Measurements from ENCODE around the gene KRTAP16-1.

DNA sequence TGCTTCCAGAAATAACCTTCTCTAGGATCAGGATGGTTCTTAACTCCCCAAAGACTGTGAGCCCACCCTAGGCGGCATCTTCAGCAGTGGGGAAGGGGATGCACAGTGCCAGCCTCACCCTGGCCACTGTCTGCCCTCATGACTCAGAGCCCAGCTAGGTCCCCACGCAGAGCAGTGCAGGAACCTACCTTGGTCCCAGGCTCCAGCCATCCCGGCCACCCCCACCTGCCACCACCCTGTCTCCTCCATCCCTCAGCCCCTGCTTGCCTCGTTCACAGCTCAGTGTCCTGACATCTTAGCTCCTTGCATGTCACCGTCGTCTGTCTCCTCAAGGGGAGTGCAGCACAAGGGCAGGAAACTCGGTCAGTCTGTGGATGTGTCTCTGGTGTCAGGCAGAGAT is 22.5 kb upstream of the KRTAP16-1 start:
- TF ChIP-seq, protein P1, sequence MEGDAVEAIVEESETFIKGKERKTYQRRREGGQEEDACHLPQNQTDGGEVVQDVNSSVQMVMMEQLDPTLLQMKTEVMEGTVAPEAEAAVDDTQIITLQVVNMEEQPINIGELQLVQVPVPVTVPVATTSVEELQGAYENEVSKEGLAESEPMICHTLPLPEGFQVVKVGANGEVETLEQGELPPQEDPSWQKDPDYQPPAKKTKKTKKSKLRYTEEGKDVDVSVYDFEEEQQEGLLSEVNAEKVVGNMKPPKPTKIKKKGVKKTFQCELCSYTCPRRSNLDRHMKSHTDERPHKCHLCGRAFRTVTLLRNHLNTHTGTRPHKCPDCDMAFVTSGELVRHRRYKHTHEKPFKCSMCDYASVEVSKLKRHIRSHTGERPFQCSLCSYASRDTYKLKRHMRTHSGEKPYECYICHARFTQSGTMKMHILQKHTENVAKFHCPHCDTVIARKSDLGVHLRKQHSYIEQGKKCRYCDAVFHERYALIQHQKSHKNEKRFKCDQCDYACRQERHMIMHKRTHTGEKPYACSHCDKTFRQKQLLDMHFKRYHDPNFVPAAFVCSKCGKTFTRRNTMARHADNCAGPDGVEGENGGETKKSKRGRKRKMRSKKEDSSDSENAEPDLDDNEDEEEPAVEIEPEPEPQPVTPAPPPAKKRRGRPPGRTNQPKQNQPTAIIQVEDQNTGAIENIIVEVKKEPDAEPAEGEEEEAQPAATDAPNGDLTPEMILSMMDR (IDR thresholded peaks at IDR 0.05), result no peak
- TF ChIP-seq POLR2A (IDR thresholded peaks at IDR 0.05), result no peak

Measured in uterus (tissue), 2 donors.